ENCODE data around the gene FAM174C. TPM values are rescaled to one million over a fixed set of nuclear protein-coding genes. Genes with fewer than 3 reads are reported as not detected.

Gene FAM174C
- total and polyA plus RNA-seq, 2 of the 8 experiments (the other 6 are each of a cell fraction or from before 2014, with no cell fraction given), result 44.5 to 125 TPM

GRCh38 chr19:1232652-1233072 is 42.7 kb upstream of the FAM174C start:
- Histone ChIP-seq H2BK12ac (ENCODE audit: low read depth, low read length) (no peak overlapping the region), H3K23me2 (ENCODE audit: low read depth, low read length) (peaks cover 3% of the 10 kb centered on the region; the same call in 1 of the 2 replicates), H3K4me1 (replicated peaks in 1 of 4; ENCODE audit: control insufficient read depth in 3 of 4, insufficient read depth in 4 of 4, low read length in 3 of 4) (peaks cover 0 to 6% (median 4%) of the 10 kb centered on the region in 4 experiments; a peak in 2 of 7 replicates), H3K27ac (ENCODE audit: low read depth, low read length) (no peak overlapping the region), H3K23ac (ENCODE audit: insufficient read length) (no peak overlapping the region), H4K8ac (ENCODE audit: extremely low read depth, insufficient read depth, low read length) (no peak overlapping the region), H2BK20ac (ENCODE audit: low read length) (no peak overlapping the region), H2BK5ac (ENCODE audit: low read depth, low read length) (no peak overlapping the region), H4K91ac (replicated peaks; ENCODE audit: insufficient read length, low read length) (no peak overlapping the region), H3K4me2 (ENCODE audit: insufficient read depth in 1 of 2, low read depth in 2 of 2, low read length in 2 of 2) (no peak overlapping the region), H3K56ac (replicated peaks; ENCODE audit: insufficient read length, low read depth, low read length) (no peak overlapping the region), H4K20me1 (replicated peaks in 1 of 2; ENCODE audit: control insufficient read depth in 1 of 2, insufficient read depth in 2 of 2, low read length in 2 of 2) (peaks cover 2 to 22% of the 10 kb centered on the region in 2 experiments), H4K5ac (ENCODE audit: insufficient read length, low read depth, low read length) (no peak overlapping the region), H2BK120ac (replicated peaks; ENCODE audit: low read depth, low read length) (no peak overlapping the region), H3K79me1 (ENCODE audit: low read depth, low read length) (0 out of 2 replicates have a peak, but pooled peaks cover 3% of the 10 kb centered on the region), H3K4ac (replicated peaks; ENCODE audit: insufficient read length, low read depth, low read length) (no peak overlapping the region), H3K79me2 (ENCODE audit: control insufficient read depth in 1 of 2, insufficient read depth in 2 of 2, low read length in 2 of 2) (no peaks in the 10 kb centered on the region; a peak in 1 of 4 replicates), H3K9me3 (ENCODE audit: insufficient read depth in 2 of 2, low read depth in 1 of 2, low read length in 1 of 2) (no peaks in the 10 kb centered on the region), H3K9ac (replicated peaks in 1 of 4; ENCODE audit: extremely low read depth in 1 of 4, low read depth in 3 of 4, low read length in 3 of 4) (no peak overlapping the region), H3K4me3 (ENCODE audit: extremely low read depth in 1 of 4, insufficient read depth in 2 of 4, low read depth in 3 of 4, low read length in 4 of 4) (no peak overlapping the region), H2AK5ac (ENCODE audit: low read depth, low read length) (no peak overlapping the region), H3K14ac (ENCODE audit: insufficient read length) (no peak overlapping the region), H3K27me3 (replicated peaks in 1 of 4; ENCODE audit: control insufficient read depth in 3 of 4, extremely low read depth in 1 of 4, insufficient read depth in 3 of 4, low read length in 3 of 4) (no peaks in the 10 kb centered on the region), H2AFZ (ENCODE audit: low read length) (no peak overlapping the region), H3K36me3 (ENCODE audit: control insufficient read depth in 2 of 4, insufficient read depth in 4 of 4, low read length in 3 of 4) (peaks cover 5 to 63% (median 7%) of the 10 kb centered on the region in 4 experiments; a peak in 6 of 8 replicates), H2BK15ac (ENCODE audit: low read length) (no peak overlapping the region), H3K18ac (ENCODE audit: extremely low read depth, low read length) (no peak overlapping the region)
- ChIA-PET POLR2A (ENCODE audit: partially characterized antibody) (interaction anchor here (0.8 to 1.9 kb wide), 9 partner anchors 9 to 229 kb away, joined by 3 to 6 read pairs (median 3); partner anchors contain the start of genes ATP5F1D and FAM174C), CTCF (ENCODE audit: partially characterized antibody) (interaction anchor here (0.9 to 1.9 kb wide), 4 partner anchors 10 to 15 kb away, joined by 5 to 8 read pairs (median 6); no protein-coding TSS in a partner anchor)
- no peak for FAIRE-seq
- WGBS, 2 experiments (ENCODE audit: extremely low coverage in 1 of 2, insufficient coverage in 1 of 2, insufficient read length in 1 of 2, insufficient replicate concordance in 2 of 2, low coverage in 1 of 2, low lambda C conversion rate in 2 of 2, missing lambda C conversion rate in 1 of 2), result 95% methylated on average over 12 of the region's 15 CpGs; no CpG with 5 or more reads in 1 of the 2 experiments
- DNase-seq (ENCODE audit: low read depth in 1 of 2, low spot score in 2 of 2), result no peak
- TF ChIP-seq GABPA (IDR thresholded peaks at IDR 0.05; ENCODE audit: borderline replicate concordance, insufficient read depth, low read length) (no peak), RBBP5 (IDR thresholded peaks at IDR 0.05; ENCODE audit: borderline replicate concordance, low read depth, low read length) (no peak), PHF8 (conservative IDR thresholded peaks at IDR 0.05; ENCODE audit: low read depth, low read length) (no peak), EP300 (IDR thresholded peaks at IDR 0.05; ENCODE audit: borderline replicate concordance in 1 of 2, low read depth in 2 of 2, low read length in 2 of 2) (no peak), TBP (IDR thresholded peaks at IDR 0.05; ENCODE audit: low read depth, low read length) (no peak), ZNF274 (IDR thresholded peaks at IDR 0.05; ENCODE audit: borderline replicate concordance, extremely low read depth, low read length) (no peak), SP4 (IDR thresholded peaks at IDR 0.05; ENCODE audit: low read length) (no peak), BRCA1 (IDR thresholded peaks at IDR 0.05; ENCODE audit: low read depth, low read length) (no peak), POU5F1 (IDR thresholded peaks at IDR 0.05; ENCODE audit: low read depth, low read length) (no peak), RAD21 (IDR thresholded peaks at IDR 0.05 in 1 of 2, conservative IDR thresholded peaks at IDR 0.05 in 1 of 2; ENCODE audit: low read depth in 2 of 2, low read length in 2 of 2) (no peak), KDM5A (IDR thresholded peaks at IDR 0.05; ENCODE audit: low read length) (no peak), POLR2AphosphoS5 (IDR thresholded peaks at IDR 0.05; ENCODE audit: low read depth, low read length) (no peak), RXRA (IDR thresholded peaks at IDR 0.05; ENCODE audit: insufficient read depth, low read depth, low read length) (no peak), POLR2A (IDR thresholded peaks at IDR 0.05; ENCODE audit: control extremely low read depth in 1 of 2, low read depth in 2 of 2, low read length in 2 of 2) (no peak)

Data from H1 (cell line).